GM13976 (cell line): Measurements from ENCODE around the gene ADPRS.

Experiments used
- DNase-seq: peaks from one replicate; pipeline ENCODE4 v3.0.0; 2012; ENCODE audit warnings: low spot score
- in situ Hi-C: fragments of 300-500 bp; cut with MboI; formaldehyde crosslinking; loops from one replicate; pipeline ENCODE4 v1.12.0; 2022; ENCODE audit warnings: low sequenced_read_pairs, mixed read lengths, inconsistent platforms; ENCODE audit not compliant: unreplicated experiment
- TF ChIP-seq, protein P1 (sequence below): IDR thresholded peaks from 2 replicates; pipeline ENCODE4 v1.5.1; 2012; ENCODE audit warnings: borderline replicate concordance, mild to moderate bottlenecking; ENCODE audit not compliant: insufficient read depth; ENCODE audit errors: extremely low read depth, missing control alignments, control extremely low read depth

ADPRS gene

GRCh38 chr1:36114371-36114770 lies 25.7 kb downstream of the ADPRS start:
- TF ChIP-seq, protein P1, sequence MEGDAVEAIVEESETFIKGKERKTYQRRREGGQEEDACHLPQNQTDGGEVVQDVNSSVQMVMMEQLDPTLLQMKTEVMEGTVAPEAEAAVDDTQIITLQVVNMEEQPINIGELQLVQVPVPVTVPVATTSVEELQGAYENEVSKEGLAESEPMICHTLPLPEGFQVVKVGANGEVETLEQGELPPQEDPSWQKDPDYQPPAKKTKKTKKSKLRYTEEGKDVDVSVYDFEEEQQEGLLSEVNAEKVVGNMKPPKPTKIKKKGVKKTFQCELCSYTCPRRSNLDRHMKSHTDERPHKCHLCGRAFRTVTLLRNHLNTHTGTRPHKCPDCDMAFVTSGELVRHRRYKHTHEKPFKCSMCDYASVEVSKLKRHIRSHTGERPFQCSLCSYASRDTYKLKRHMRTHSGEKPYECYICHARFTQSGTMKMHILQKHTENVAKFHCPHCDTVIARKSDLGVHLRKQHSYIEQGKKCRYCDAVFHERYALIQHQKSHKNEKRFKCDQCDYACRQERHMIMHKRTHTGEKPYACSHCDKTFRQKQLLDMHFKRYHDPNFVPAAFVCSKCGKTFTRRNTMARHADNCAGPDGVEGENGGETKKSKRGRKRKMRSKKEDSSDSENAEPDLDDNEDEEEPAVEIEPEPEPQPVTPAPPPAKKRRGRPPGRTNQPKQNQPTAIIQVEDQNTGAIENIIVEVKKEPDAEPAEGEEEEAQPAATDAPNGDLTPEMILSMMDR = no peak
- in situ Hi-C loops = no loop called here

DNA sequence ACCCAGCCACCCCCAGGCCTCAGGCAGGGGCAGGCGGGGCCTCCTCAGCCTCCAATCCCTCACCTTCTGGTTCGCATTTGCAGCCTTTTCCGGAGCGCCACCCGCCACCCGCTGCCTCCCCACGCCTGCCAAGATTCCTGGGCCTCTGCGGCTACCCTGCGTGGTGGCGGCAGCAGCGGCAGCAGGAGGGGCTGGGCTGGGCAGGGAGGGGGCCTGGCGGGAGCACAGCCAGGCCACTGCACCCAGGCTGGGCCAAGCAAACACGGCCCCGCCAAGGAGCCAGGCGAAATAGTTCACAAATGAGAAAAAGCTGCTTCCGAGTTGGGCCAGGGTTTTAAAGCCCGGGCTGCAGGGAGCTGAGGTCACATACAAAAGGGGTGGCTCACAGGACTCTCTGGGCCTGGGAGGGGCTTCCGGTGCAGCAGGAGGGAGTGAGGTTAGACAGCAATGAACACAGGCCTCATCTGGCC lies 26.5 kb downstream of the ADPRS start:
- in situ Hi-C loops = no loop called here
- TF ChIP-seq, protein P1 = no peak
- no peak for DNase-seq

More at GRCh38 chr1:36114371-36114770, 25.7 kb downstream of the ADPRS start:
- no peak for DNase-seq

- in situ Hi-C loops = no loop called here
- TF ChIP-seq, protein P1 = no peak
- peak; percentile 28 for DNase-seq
Observed at GRCh38 chr1:36115931-36116330, 27.2 kb downstream of the ADPRS start.

DNA sequence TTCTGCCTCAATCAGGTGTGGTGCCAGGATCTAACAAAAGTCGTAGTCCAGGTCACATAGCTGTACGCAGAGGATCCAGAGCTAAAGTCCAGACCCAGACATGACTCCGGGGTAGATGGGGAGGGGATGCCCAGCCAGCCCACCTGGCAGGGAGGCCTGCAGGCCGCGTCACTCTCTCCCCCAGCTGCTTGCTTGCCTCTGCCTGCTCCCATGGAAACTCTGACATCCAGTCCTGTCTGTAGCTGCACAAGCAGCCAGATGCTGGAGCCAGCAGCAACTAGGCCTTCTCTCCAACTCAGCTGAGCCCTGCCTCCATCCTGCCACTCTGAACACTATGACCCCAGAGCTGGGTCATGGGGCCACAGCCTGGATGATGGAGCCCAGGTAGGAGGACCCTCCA lies 28.2 kb downstream of the ADPRS start:
- no peak for DNase-seq
- in situ Hi-C loops = no loop called here
- TF ChIP-seq, protein P1 = no peak

- no peak for DNase-seq
- TF ChIP-seq, protein P1 = no peak
- in situ Hi-C loops = no loop called here
Observed at GRCh38 chr1:36118447-36119204, 29.9 kb downstream of the ADPRS start.

GRCh38 chr1:36119456-36119855 lies 30.8 kb downstream of the ADPRS start:
- in situ Hi-C loops = no loop called here
- TF ChIP-seq, protein P1 = no peak
- no peak for DNase-seq
